ENCODE results near the gene WNK2. TPM values are rescaled to one million over a fixed set of nuclear protein-coding genes. Genes with fewer than 3 reads are reported as not detected.

The WNK2 gene
- total RNA-seq, 1 donor from 2014 or later = 218 TPM

DNA sequence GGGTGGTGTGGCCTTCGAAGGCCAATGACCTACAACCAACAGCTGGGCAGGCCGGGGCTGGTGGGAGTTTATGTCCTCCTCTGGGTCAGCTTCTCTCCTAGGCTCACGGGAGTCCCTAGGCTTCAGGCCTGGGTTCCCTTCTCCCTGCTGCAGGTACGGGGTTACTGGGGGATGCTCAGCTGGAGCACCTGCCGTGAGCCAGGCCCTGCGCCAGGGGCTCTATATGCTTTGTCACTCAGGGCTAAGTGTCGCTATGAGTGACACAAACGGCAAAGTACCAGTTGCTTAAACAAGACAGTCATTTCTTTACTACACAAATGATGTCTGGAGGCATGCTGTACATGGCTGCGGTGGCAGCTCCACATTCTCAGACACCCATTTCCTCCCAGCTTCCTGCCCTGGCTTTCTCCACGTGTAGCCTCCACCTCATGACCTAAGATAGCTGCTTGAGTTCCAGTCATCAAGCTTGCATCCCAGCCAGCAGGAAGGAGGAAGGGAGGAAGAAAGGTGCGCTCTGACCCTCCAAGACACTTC, 27.4 kb upstream of the WNK2 start:
- TF ChIP-seq, protein P1, sequence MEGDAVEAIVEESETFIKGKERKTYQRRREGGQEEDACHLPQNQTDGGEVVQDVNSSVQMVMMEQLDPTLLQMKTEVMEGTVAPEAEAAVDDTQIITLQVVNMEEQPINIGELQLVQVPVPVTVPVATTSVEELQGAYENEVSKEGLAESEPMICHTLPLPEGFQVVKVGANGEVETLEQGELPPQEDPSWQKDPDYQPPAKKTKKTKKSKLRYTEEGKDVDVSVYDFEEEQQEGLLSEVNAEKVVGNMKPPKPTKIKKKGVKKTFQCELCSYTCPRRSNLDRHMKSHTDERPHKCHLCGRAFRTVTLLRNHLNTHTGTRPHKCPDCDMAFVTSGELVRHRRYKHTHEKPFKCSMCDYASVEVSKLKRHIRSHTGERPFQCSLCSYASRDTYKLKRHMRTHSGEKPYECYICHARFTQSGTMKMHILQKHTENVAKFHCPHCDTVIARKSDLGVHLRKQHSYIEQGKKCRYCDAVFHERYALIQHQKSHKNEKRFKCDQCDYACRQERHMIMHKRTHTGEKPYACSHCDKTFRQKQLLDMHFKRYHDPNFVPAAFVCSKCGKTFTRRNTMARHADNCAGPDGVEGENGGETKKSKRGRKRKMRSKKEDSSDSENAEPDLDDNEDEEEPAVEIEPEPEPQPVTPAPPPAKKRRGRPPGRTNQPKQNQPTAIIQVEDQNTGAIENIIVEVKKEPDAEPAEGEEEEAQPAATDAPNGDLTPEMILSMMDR (IDR thresholded peaks at IDR 0.05; ENCODE audit: borderline replicate concordance) = no peak
- Histone ChIP-seq H3K27ac (replicated peaks) (no peak overlapping the region), H3K4me3 (no peak overlapping the region), H3K36me3 (no peaks in the 10 kb centered on the region), H3K9me3 (replicated peaks) (no peaks in the 10 kb centered on the region), H3K4me1 (peaks cover 16% of the 10 kb centered on the region), H3K27me3 (ENCODE audit: low read depth) (no peaks in the 10 kb centered on the region)
- intact Hi-C loops (cut with micrococcal nuclease) = loop anchor here (10.0 kb wide), 1 partner anchor 148 kb away; no protein-coding TSS in a partner anchor
- no peak for DNase-seq

- Histone ChIP-seq H3K4me3 (no peak overlapping the region), H3K27ac (replicated peaks) (no peak overlapping the region), H3K9me3 (replicated peaks) (no peaks in the 10 kb centered on the region), H3K36me3 (no peaks in the 10 kb centered on the region), H3K4me1 (peaks cover 31% of the 10 kb centered on the region), H3K27me3 (ENCODE audit: low read depth) (no peaks in the 10 kb centered on the region)
- intact Hi-C loops (cut with micrococcal nuclease) = loop anchor here (10.0 kb wide), 1 partner anchor 145 kb away; no protein-coding TSS in a partner anchor
- peak; percentile 85 for DNase-seq
- TF ChIP-seq, protein P1 (IDR thresholded peaks at IDR 0.05; ENCODE audit: borderline replicate concordance) = peak; percentile 99
These were observed 24.1 kb upstream of the WNK2 start for GRCh38 chr9:93159601-93160471.

GRCh38 chr9:93161786-93162562, 22.0 kb upstream of the WNK2 start:
- intact Hi-C loops (cut with micrococcal nuclease) = no loop called here
- Histone ChIP-seq H3K36me3 (no peaks in the 10 kb centered on the region), H3K9me3 (replicated peaks) (no peaks in the 10 kb centered on the region), H3K4me3 (no peak overlapping the region), H3K27ac (replicated peaks) (peak overlapping the region; percentile 18), H3K27me3 (ENCODE audit: low read depth) (no peaks in the 10 kb centered on the region), H3K4me1 (peaks cover 31% of the 10 kb centered on the region)
- DNase-seq = no peak
- TF ChIP-seq, protein P1 (IDR thresholded peaks at IDR 0.05; ENCODE audit: borderline replicate concordance) = no peak

DNA sequence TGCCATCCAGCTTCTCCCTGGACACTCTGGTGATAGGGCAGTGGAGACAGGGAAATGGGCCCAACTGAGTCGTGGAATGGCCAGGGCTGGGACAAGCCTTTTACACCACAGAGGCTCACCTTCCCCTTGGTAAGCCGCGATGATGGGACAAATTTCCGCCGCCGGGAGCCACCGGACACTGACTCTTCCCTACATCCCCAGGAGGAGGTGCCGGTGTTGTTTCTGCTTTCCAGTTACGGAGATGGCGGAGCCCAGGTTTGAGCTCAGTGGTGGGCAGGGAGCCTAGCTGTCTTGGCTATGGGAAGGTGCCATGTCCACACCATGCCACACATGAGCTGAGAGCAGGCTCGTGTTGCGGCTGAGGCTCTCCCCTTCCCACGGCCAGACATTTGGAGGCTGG, 19.9 kb upstream of the WNK2 start:
- Histone ChIP-seq H3K27me3 (ENCODE audit: low read depth) (no peaks in the 10 kb centered on the region), H3K4me1 (peaks cover 46% of the 10 kb centered on the region), H3K36me3 (no peaks in the 10 kb centered on the region), H3K27ac (replicated peaks) (no peak overlapping the region), H3K4me3 (no peak overlapping the region), H3K9me3 (replicated peaks) (no peaks in the 10 kb centered on the region)
- TF ChIP-seq, protein P1 (IDR thresholded peaks at IDR 0.05; ENCODE audit: borderline replicate concordance) = no peak
- no peak for DNase-seq
- intact Hi-C loops (cut with micrococcal nuclease) = no loop called here

GRCh38 chr9:93166699-93167098, 17.2 kb upstream of the WNK2 start:
- Histone ChIP-seq H3K4me1 (peaks cover 29% of the 10 kb centered on the region), H3K36me3 (no peaks in the 10 kb centered on the region), H3K27me3 (ENCODE audit: low read depth) (no peaks in the 10 kb centered on the region), H3K4me3 (no peak overlapping the region), H3K9me3 (replicated peaks) (no peaks in the 10 kb centered on the region), H3K27ac (replicated peaks) (no peak overlapping the region)
- intact Hi-C loops (cut with micrococcal nuclease) = no loop called here
- DNase-seq = no peak
- TF ChIP-seq, protein P1 (IDR thresholded peaks at IDR 0.05; ENCODE audit: borderline replicate concordance) = no peak

All from left ventricle myocardium inferior (tissue), 1 donor.